ENCODE results near the gene SLC13A4. TPM values are rescaled to one million over a fixed set of nuclear protein-coding genes. Genes with fewer than 3 reads are reported as not detected.

SLC13A4 gene
- total and polyA plus RNA-seq, 2 experiments from 2014 or later, result 0.13 to 0.93 TPM

- H3K9me3 ChIP-seq (ENCODE audit: low read depth), result no peaks in the 10 kb centered on the region
- H3K4me1 ChIP-seq (ENCODE audit: insufficient read depth), result no peaks in the 10 kb centered on the region
- no peaks in the 10 kb centered on the region for H3K9me2 ChIP-seq (replicated peaks; ENCODE audit: insufficient read depth)
- H3K79me2 ChIP-seq, result no peaks in the 10 kb centered on the region
- DNase-seq (ENCODE audit: low spot score), result no peak
- H3K4me2 ChIP-seq, result no peak overlapping the region
- no peak overlapping the region for H3K4me3 ChIP-seq
- no peak overlapping the region for H2AFZ ChIP-seq
- TF ChIP-seq EZH2 (IDR thresholded peaks at IDR 0.05; ENCODE audit: borderline replicate concordance), result no peak
- no peak for TF ChIP-seq EZH2phosphoT487 (IDR thresholded peaks at IDR 0.05; ENCODE audit: low read depth, severe bottlenecking, unreplicated experiment)
- TF ChIP-seq, protein P1, sequence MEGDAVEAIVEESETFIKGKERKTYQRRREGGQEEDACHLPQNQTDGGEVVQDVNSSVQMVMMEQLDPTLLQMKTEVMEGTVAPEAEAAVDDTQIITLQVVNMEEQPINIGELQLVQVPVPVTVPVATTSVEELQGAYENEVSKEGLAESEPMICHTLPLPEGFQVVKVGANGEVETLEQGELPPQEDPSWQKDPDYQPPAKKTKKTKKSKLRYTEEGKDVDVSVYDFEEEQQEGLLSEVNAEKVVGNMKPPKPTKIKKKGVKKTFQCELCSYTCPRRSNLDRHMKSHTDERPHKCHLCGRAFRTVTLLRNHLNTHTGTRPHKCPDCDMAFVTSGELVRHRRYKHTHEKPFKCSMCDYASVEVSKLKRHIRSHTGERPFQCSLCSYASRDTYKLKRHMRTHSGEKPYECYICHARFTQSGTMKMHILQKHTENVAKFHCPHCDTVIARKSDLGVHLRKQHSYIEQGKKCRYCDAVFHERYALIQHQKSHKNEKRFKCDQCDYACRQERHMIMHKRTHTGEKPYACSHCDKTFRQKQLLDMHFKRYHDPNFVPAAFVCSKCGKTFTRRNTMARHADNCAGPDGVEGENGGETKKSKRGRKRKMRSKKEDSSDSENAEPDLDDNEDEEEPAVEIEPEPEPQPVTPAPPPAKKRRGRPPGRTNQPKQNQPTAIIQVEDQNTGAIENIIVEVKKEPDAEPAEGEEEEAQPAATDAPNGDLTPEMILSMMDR (IDR thresholded peaks at IDR 0.05; ENCODE audit: poor library complexity), result no peak
- peak overlapping the region; percentile 31 for H3K27ac ChIP-seq
- no peaks in the 10 kb centered on the region for H3K36me3 ChIP-seq (replicated peaks; ENCODE audit: insufficient read depth, low read depth)
- WGBS (ENCODE audit: low lambda C conversion rate, missing lambda C conversion rate), result 71% methylated on average over 10 of the region's 10 CpGs
- no peaks in the 10 kb centered on the region for H3K27me3 ChIP-seq
- H4K20me1 ChIP-seq (ENCODE audit: insufficient read depth, poor library complexity, severe bottlenecking), result no peaks in the 10 kb centered on the region
Measured at GRCh38 chr7:135761751-135762488, 33.9 kb upstream of the SLC13A4 start.

GRCh38 chr7:135759532-135759931 is 31.5 kb upstream of the SLC13A4 start:
- no peak overlapping the region for H3K4me3 ChIP-seq
- no peak overlapping the region for H2AFZ ChIP-seq
- H3K79me2 ChIP-seq, result no peaks in the 10 kb centered on the region
- no peaks in the 10 kb centered on the region for H3K36me3 ChIP-seq (replicated peaks; ENCODE audit: insufficient read depth, low read depth)
- TF ChIP-seq, protein P1 (IDR thresholded peaks at IDR 0.05; ENCODE audit: poor library complexity), result no peak
- H4K20me1 ChIP-seq (ENCODE audit: insufficient read depth, poor library complexity, severe bottlenecking), result no peaks in the 10 kb centered on the region
- no peak overlapping the region for H3K4me2 ChIP-seq
- peak overlapping the region; percentile 78 for H3K27ac ChIP-seq
- H3K9me2 ChIP-seq (replicated peaks; ENCODE audit: insufficient read depth), result no peaks in the 10 kb centered on the region
- peak; percentile 21 for DNase-seq (ENCODE audit: low spot score)
- no peaks in the 10 kb centered on the region for H3K9me3 ChIP-seq (ENCODE audit: low read depth)
- WGBS (ENCODE audit: low lambda C conversion rate, missing lambda C conversion rate), result 41% methylated on average over 4 of the region's 4 CpGs
- H3K4me1 ChIP-seq (ENCODE audit: insufficient read depth), result no peaks in the 10 kb centered on the region
- no peaks in the 10 kb centered on the region for H3K27me3 ChIP-seq

DNA sequence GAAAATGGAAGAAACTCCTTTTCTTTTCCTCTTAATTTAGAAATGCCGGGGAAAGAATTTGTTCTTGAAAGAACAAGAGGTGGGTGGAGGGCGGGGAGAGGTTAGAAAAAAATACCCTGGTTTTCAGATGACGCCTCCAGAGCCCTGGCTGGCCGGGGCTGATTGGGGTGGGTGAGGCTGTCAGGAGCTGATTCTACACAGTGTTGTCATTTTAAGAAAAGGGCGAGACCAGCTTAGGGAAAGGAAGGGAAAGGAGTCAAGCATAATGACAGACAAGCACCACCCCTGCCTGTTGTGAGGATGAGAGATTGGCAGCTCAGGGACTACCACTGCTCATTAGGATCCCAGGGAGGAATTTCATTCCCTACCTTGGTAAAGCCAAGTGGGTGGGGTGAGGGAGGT is 30.5 kb upstream of the SLC13A4 start:
- WGBS (ENCODE audit: low lambda C conversion rate, missing lambda C conversion rate), result 39% methylated on average over 5 of the region's 5 CpGs
- H3K4me3 ChIP-seq, result no peak overlapping the region
- H3K4me1 ChIP-seq (ENCODE audit: insufficient read depth), result no peaks in the 10 kb centered on the region
- H3K9me3 ChIP-seq (ENCODE audit: low read depth), result no peaks in the 10 kb centered on the region
- no peaks in the 10 kb centered on the region for H3K9me2 ChIP-seq (replicated peaks; ENCODE audit: insufficient read depth)
- no peaks in the 10 kb centered on the region for H4K20me1 ChIP-seq (ENCODE audit: insufficient read depth, poor library complexity, severe bottlenecking)
- H3K27ac ChIP-seq, result peak overlapping the region; percentile 78
- no peaks in the 10 kb centered on the region for H3K36me3 ChIP-seq (replicated peaks; ENCODE audit: insufficient read depth, low read depth)
- TF ChIP-seq EZH2 (IDR thresholded peaks at IDR 0.05; ENCODE audit: borderline replicate concordance) (no peak), EZH2phosphoT487 (IDR thresholded peaks at IDR 0.05; ENCODE audit: low read depth, severe bottlenecking, unreplicated experiment) (no peak)
- TF ChIP-seq, protein P1 (IDR thresholded peaks at IDR 0.05; ENCODE audit: poor library complexity), result no peak
- H3K79me2 ChIP-seq, result no peaks in the 10 kb centered on the region
- DNase-seq (ENCODE audit: low spot score), result no peak
- H3K4me2 ChIP-seq, result peak overlapping the region; percentile 1
- H3K27me3 ChIP-seq, result no peaks in the 10 kb centered on the region
- H2AFZ ChIP-seq, result peak overlapping the region; percentile 16
